NCI-H748 (cell line): Measurements from ENCODE around the gene KRTAP4-5.
A peak's percentile ranks its signal among the peaks of the same experiment; 100 is the strongest.
"Not testable (repeated sequence)": the region's sequence is repeated elsewhere in the genome, so short reads cannot be mapped to it uniquely, and the experiment has no call there.

Source experiments
- DNase-seq: peaks from one replicate; lab custom pipeline; 2025; ENCODE audit not compliant: unreplicated experiment; lab: John Stamatoyannopoulos, UW

Gene KRTAP4-5

GRCh38 chr17:41111151-41111885 is 38.3 kb downstream of the KRTAP4-5 start:
- DNase-seq, result no peak

GRCh38 chr17:41108728-41109386 is 40.8 kb downstream of the KRTAP4-5 start:
- DNase-seq, result not testable (repeated sequence)

- DNase-seq, result no peak
These were observed 41.6 kb downstream of the KRTAP4-5 start for GRCh38 chr17:41107941-41108450.

GRCh38 chr17:41105347-41105746 is 44.3 kb downstream of the KRTAP4-5 start, which contains the start of gene KRTAP4-9:
Gene KRTAP4-9, plus strand, starts transcription at chr17:41105389. Its CDS starts 0 bp downstream, at chr17:41105389.
- DNase-seq, result peak; percentile 9

GRCh38 chr17:41104386-41105038 is 45.1 kb downstream of the KRTAP4-5 start:
- DNase-seq, result not testable (repeated sequence)

GRCh38 chr17:41103896-41104295 is 45.7 kb downstream of the KRTAP4-5 start:
- DNase-seq, result no peak

- peak; percentile 29 for DNase-seq
These were observed 47.9 kb downstream of the KRTAP4-5 start, which contains the start of gene KRTAP4-16 for GRCh38 chr17:41101586-41102259. Gene KRTAP4-16, minus strand, starts transcription at chr17:41102209. Its CDS starts 0 bp downstream, at chr17:41102209.

GRCh38 chr17:41099682-41100480 is 49.7 kb downstream of the KRTAP4-5 start:
- DNase-seq, result not testable (repeated sequence)
